HUES48 (cell line): ENCODE results near the gene COX8C.

Experiments
- H3K27ac ChIP-seq: one replicate; pipeline ENCODE4 v1.7.0; 2013; ENCODE audit warnings: low read depth, low read length, inconsistent platforms
- H3K27me3 ChIP-seq: 2 replicates; pipeline ENCODE4 v1.6.1; 2013; ENCODE audit warnings: mild to moderate bottlenecking, low read length; ENCODE audit not compliant: control insufficient read depth, insufficient read depth
- H3K36me3 ChIP-seq: 2 replicates; pipeline ENCODE4 v1.6.1; 2013; ENCODE audit warnings: low read length; ENCODE audit not compliant: control insufficient read depth, insufficient read depth
- H3K4me1 ChIP-seq: 2 replicates; pipeline ENCODE4 v1.6.1; 2013; ENCODE audit warnings: mild to moderate bottlenecking, low read length; ENCODE audit not compliant: control insufficient read depth, insufficient read depth
- H3K4me3 ChIP-seq: 2 replicates; pipeline ENCODE4 v1.5.1; 2013; ENCODE audit warnings: mild to moderate bottlenecking, low read depth, low read length
- H3K9ac ChIP-seq: 2 replicates; pipeline ENCODE4 v1.6.1; 2013; ENCODE audit warnings: mild to moderate bottlenecking, low read depth, low read length, moderate library complexity
- H3K9me3 ChIP-seq: 2 replicates; pipeline ENCODE4 v1.6.1; 2013; ENCODE audit warnings: low read length; ENCODE audit not compliant: control insufficient read depth, insufficient read depth

Gene COX8C, protein sequence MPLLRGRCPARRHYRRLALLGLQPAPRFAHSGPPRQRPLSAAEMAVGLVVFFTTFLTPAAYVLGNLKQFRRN

DNA sequence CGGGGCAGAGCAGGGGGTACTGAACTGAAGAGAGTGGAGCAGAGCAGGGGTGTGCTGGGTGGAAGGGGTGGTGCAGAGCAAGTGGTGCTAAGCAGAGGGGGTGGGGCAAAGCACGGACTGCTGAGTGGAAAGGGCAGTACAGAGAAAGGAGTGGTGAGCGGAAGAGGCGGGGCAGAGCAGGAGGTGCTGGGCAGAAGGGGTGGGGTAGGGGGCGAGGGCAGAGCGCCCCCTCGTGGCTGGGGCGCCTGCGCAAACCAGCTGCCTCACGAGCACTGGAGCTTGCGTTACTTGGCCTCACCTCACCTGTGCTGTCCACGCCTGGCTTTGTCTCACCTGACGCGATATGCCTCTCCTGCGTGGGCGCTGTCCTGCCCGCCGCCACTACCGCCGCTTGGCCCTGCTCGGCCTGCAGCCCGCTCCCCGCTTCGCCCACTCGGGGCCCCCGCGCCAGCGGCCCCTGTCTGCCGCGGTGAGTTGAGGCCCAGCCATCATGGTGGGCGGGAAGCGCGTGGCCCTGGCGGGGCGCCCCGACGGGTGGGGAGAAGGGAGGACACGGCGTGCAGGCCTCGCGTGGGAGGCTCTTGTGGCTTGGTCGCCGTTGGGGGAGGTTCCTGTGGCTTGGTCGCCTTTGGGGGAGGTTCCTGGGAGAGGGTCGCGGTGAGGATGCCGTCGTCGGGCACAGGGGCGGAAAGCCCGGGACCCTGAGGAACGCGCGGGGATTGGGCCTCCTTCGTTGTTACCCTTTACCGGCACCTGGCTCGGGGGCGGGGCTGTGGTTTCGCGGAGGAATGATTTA lies at the start of gene COX8C:
COX8C (plus strand) TSS at position 257 of the 796 bp plus-strand sequence; CDS start at position 344, 87 bp downstream.
- no peak within 1 kb of the TSS for H3K27ac ChIP-seq
- H3K27me3 ChIP-seq: no peaks in the 10 kb centered on the region
- H3K4me1 ChIP-seq: peaks cover 24% of the 10 kb centered on the region
- no peak within 1 kb of the TSS for H3K4me3 ChIP-seq
- peaks cover 9% of the 10 kb centered on the region for H3K9me3 ChIP-seq
- H3K9ac ChIP-seq: no peak within 1 kb of the TSS
- H3K36me3 ChIP-seq: no peaks in the 10 kb centered on the region

DNA sequence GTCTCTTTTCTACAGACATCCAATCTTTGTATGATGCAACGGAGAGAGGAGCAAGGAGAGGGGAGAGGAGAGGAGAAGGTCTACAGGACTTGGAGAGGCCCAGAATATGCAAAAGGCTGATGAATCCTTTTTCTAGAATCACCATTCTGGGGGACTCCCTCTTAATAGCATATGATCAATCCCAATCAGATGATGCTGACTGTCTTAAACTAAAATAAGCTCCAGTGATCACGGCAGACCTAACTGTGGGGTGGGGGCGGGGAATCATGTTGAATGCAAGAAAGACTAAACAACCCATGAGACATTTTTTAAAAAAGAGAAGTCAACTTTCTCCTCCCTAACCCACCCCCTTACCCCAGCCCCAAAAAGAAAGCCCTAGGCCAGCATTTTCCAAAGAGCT lies 47.6 kb upstream of the COX8C start:
- Histone ChIP-seq H3K9ac (no peak overlapping the region), H3K27me3 (no peaks in the 10 kb centered on the region), H3K27ac (no peak overlapping the region), H3K4me1 (peaks cover 32% of the 10 kb centered on the region), H3K9me3 (no peaks in the 10 kb centered on the region), H3K36me3 (peaks cover 7% of the 10 kb centered on the region; the same call in 1 of the 2 replicates), H3K4me3 (no peak overlapping the region)

DNA sequence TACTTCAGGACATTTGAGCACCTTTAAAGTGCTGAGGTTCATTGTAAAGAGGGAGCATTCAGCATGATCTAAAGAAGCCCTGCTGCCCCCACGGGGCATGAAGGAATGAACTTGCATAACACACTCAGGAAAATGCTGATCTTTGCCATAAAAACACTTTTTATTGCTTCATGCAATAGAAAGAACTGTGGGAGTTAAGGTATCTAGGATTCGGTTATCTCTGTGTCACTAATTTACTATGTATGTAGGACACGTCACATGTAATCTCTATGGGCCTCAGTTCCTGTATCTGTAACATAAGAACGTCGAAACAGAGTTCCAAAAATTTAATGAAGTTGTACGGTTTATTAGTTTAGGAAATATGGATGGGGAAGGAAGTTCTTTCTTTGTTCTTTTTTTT lies 47.1 kb upstream of the COX8C start:
- Histone ChIP-seq H3K9ac (no peak overlapping the region), H3K27me3 (no peaks in the 10 kb centered on the region), H3K4me3 (no peak overlapping the region), H3K36me3 (0 out of 2 replicates have a peak, but pooled peaks cover 4% of the 10 kb centered on the region), H3K9me3 (no peaks in the 10 kb centered on the region), H3K4me1 (peaks cover 34% of the 10 kb centered on the region), H3K27ac (no peak overlapping the region)

DNA sequence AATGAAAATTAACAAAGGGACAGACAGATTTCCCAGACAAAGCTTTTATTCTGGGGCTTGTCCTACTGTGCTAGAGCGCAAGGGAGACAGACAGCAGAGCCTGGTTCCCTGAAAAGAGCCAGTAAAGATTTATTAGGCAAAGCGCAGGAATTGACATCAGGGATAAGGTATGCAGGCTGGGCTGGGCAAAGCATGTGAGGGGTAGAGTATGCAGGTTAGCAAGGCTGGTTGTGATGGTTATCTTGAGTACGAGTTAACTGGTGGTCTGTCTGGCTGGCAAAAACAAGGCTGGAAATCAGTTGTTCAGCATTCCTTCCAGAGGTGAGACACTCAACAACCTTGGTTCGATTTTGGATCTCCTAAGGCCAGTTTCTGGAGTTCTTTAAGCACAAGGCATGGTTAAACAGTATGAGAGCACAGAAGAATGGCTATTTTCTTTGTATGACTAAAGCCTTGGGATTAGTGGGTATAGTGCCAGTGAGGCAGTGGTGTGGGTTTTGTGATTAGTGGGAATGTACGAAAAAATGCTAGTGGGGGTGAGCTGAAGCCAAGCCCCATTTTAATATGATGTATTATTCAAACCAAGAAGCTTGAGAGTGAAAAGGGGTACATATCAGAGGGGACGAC lies 45.0 kb upstream of the COX8C start:
- H3K9ac ChIP-seq: no peak overlapping the region
- H3K4me3 ChIP-seq: no peak overlapping the region
- H3K36me3 ChIP-seq: no peaks in the 10 kb centered on the region
- H3K27me3 ChIP-seq: no peaks in the 10 kb centered on the region
- peaks cover 38% of the 10 kb centered on the region for H3K4me1 ChIP-seq
- no peaks in the 10 kb centered on the region for H3K9me3 ChIP-seq
- peak overlapping the region; percentile 44 for H3K27ac ChIP-seq

DNA sequence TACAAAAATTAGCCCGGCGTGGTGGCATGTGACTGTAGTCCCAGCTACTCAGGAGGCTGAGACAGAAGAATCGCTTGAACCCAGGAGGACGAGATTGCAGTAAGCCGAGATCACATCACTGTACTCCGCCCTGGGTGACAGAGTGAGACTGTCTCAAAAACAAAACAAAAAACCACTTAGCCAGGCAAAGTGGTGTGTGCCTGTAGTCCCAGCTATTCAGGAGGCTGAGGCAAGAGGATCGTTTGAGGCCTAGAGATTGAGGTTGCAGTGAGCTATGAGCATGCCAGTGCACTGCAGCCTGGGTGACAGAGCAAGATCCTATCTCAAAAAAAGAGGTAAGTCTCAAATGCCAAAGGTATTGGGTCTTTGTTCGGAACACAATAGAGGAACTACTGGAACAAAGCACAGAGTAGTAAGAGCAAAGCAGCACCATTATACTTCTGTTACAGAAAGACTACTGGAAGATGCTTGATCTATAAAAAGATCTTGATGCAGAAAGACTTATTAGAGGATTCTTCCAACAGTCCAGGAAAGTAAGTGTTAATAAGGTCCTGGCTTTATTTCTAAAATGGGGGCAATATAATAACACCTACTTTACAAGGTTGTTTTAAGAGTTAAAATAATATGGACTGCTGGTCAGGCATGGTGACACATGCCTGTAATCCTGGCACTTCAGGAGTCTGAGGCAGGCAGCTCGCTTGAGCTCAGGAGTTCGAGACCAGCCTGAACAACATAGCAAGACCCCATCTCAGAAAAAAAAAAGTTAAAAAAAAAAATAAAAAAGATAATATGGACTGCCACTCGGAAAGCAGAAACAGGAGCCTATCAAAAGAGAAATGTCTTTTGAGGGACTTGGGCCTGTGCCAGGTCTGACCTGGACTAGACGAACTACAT lies 44.0 kb upstream of the COX8C start:
- Histone ChIP-seq H3K9me3 (no peaks in the 10 kb centered on the region), H3K27me3 (no peaks in the 10 kb centered on the region), H3K4me1 (peaks cover 36% of the 10 kb centered on the region), H3K9ac (no peak overlapping the region), H3K27ac (no peak overlapping the region), H3K36me3 (no peaks in the 10 kb centered on the region), H3K4me3 (no peak overlapping the region)

DNA sequence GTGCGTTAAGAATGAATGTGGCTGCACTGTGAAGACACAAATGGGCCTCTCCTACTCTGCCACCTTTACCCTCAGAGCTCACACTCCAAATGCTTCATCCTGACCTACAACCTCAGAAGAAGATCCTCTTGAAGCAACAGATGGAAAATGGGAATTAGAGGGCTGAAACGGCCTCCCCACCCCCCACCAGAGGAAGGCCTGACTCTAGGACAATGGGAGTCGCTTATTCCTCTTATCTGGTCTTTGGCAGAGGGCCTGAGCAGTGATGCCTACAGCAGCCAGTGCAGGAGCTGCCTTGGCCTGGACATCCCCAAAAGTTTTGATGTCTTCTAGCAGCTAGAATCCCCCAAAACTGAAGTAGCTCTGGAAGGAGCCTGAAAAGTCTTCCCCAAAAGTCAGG lies 43.3 kb upstream of the COX8C start:
- Histone ChIP-seq H3K4me3 (no peak overlapping the region), H3K27ac (no peak overlapping the region), H3K27me3 (no peaks in the 10 kb centered on the region), H3K9me3 (no peaks in the 10 kb centered on the region), H3K4me1 (peaks cover 33% of the 10 kb centered on the region), H3K36me3 (no peaks in the 10 kb centered on the region), H3K9ac (no peak overlapping the region)

DNA sequence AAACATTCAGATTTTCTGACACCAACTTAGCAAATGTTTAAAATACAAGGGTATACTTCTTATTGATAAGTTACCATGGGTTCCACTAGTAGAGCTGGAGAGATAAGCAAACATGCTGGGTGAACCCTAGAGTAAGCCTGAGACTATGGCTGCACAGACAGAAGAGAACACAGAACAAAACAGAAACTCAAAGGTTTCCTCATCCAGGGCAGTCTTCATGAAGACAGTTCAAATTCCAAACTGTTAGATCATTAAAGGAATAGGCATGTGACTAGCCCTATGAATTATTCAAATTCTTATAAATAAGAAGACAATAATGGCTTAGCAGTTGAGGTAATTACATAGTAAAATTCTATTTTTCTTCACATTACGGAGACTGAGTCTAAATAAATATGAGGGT lies 42.2 kb upstream of the COX8C start:
- Histone ChIP-seq H3K9me3 (no peaks in the 10 kb centered on the region), H3K4me3 (no peak overlapping the region), H3K9ac (no peak overlapping the region), H3K27me3 (no peaks in the 10 kb centered on the region), H3K36me3 (no peaks in the 10 kb centered on the region), H3K4me1 (peaks cover 25% of the 10 kb centered on the region), H3K27ac (no peak overlapping the region)

DNA sequence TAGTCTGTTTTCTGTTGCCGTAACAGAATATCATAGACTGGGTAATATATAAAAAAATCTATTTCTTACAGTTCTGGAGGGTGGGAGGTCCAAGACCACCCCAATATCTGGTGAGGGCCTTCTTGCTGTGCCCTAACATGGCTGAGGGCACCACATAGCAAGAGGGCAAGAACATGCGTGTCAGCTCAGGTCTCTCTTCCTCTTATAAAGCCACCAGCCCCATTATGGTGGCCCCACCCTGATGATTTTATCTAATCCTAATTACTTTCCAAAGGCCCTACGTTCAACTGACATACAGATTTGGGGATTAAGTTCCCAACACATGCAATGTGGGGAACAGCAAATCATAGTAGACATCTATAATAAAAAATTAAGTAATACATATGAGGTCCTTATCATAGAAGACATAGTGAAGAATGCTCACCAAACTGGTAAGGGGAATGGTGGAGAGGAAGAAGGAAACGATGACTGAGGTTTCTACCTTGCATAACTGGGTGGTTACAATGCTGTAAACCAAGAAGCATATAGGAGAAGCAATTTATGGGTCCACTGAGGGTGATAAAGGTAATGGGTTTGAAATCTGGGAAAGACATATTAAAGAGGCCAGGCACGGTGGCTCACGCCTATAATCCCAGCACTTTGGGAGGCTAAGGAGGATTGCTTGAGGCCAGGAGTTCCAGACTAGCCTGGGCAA lies 41.1 kb upstream of the COX8C start:
- H3K27me3 ChIP-seq: no peaks in the 10 kb centered on the region
- no peak overlapping the region for H3K9ac ChIP-seq
- H3K4me1 ChIP-seq: peaks cover 22% of the 10 kb centered on the region
- no peak overlapping the region for H3K27ac ChIP-seq
- H3K36me3 ChIP-seq: no peaks in the 10 kb centered on the region; the same call in 1 of the 2 replicates
- no peaks in the 10 kb centered on the region for H3K9me3 ChIP-seq
- H3K4me3 ChIP-seq: no peak overlapping the region

DNA sequence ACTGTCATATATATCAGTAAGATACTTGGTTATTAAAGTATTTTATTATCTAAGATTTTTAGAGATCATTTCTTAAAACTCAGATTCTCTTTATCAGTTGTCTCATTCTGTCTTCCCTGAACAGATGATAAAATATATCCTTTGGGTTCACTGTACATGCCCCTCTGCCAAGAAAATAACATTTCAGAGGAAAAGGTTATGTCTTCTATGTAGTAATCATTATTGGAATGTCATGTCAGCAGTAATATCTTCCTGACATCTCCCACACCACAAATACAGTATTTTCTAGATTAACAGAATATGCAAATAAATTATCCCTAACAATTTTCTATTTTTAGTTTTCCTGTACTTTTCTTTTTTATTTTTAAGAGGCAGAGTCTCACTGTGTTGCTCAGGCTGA lies 40.2 kb upstream of the COX8C start:
- no peak overlapping the region for H3K9ac ChIP-seq
- no peaks in the 10 kb centered on the region for H3K27me3 ChIP-seq
- H3K36me3 ChIP-seq: no peaks in the 10 kb centered on the region; the same call in 1 of the 2 replicates

DNA sequence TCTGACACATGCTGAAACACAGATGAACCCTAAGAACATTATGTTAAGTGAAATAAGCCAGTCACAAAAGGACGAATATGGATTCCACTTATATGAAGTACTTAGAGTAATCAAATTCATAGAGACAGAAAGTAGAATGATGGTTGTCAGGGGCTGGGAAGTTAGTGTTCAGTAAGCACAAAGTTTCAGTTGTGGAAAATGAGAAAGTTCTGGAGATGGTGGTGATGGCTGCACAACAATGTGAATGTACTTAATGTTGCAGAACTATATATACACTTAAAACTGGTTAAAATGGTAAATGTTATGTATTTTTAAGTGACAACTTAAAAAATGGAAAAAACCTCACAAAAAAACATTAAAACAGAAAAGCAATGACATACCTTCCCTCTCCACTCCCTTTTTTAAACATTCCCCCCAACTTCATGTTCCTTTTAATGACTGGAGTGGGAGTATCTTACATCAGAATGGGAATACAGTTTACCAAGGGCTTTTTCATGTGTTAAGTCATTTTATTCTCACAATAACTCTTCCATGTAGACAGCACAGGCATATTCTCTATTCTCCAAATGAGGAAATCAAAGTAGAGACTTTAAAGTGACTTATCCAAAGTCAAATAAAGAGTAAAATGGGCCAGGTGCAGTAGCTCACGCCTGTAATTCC lies 38.2 kb upstream of the COX8C start:
- H3K9me3 ChIP-seq: no peaks in the 10 kb centered on the region
- no peak overlapping the region for H3K27ac ChIP-seq
- peaks cover 8% of the 10 kb centered on the region for H3K4me1 ChIP-seq
- no peaks in the 10 kb centered on the region for H3K27me3 ChIP-seq
- H3K36me3 ChIP-seq: no peaks in the 10 kb centered on the region; the same call in 1 of the 2 replicates
- H3K4me3 ChIP-seq: no peak overlapping the region
- no peak overlapping the region for H3K9ac ChIP-seq

More for the DNA sequence above, 40.2 kb upstream of the COX8C start:
- Histone ChIP-seq H3K9me3 (no peaks in the 10 kb centered on the region), H3K4me1 (peaks cover 19% of the 10 kb centered on the region), H3K4me3 (no peak overlapping the region), H3K27ac (no peak overlapping the region)
